ENCODE results near the gene AHNAK.

DNA sequence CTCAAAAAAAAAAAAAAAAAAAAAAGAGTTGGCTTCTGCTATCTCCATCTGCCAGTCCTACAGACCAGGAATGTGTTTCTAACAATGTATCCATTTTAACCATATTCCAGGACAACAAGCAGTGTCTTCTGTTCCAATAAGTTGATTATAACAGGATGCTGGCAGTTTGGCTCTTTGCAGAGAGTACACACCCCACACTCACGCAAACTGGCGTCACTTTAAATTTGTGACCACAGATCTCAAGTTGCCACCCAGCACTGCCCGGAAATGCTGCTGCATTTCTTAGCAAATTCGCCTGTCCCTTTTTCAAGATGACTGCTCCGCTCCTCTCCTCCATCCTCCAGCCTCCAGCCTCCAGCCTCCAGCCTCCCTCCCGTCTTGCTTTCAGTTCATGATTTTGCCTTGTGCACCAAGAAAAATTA lies 83.5 kb downstream of the AHNAK start:
- TF ChIP-seq, protein P1, sequence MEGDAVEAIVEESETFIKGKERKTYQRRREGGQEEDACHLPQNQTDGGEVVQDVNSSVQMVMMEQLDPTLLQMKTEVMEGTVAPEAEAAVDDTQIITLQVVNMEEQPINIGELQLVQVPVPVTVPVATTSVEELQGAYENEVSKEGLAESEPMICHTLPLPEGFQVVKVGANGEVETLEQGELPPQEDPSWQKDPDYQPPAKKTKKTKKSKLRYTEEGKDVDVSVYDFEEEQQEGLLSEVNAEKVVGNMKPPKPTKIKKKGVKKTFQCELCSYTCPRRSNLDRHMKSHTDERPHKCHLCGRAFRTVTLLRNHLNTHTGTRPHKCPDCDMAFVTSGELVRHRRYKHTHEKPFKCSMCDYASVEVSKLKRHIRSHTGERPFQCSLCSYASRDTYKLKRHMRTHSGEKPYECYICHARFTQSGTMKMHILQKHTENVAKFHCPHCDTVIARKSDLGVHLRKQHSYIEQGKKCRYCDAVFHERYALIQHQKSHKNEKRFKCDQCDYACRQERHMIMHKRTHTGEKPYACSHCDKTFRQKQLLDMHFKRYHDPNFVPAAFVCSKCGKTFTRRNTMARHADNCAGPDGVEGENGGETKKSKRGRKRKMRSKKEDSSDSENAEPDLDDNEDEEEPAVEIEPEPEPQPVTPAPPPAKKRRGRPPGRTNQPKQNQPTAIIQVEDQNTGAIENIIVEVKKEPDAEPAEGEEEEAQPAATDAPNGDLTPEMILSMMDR (IDR thresholded peaks at IDR 0.05) = no peak
- no peak for TF ChIP-seq POLR2A (IDR thresholded peaks at IDR 0.05; ENCODE audit: low read depth)
- TF ChIP-seq POLR2AphosphoS5 (IDR thresholded peaks at IDR 0.05) = no peak
- no peak for TF ChIP-seq EP300 (IDR thresholded peaks at IDR 0.05)

Data from esophagus muscularis mucosa (tissue), 4 donors.